ENCODE data around the gene PLEKHB1.
"Not testable (repeated sequence)": the region's sequence is repeated elsewhere in the genome, so short reads cannot be mapped to it uniquely, and the experiment has no call there.

PLEKHB1 gene

DNA sequence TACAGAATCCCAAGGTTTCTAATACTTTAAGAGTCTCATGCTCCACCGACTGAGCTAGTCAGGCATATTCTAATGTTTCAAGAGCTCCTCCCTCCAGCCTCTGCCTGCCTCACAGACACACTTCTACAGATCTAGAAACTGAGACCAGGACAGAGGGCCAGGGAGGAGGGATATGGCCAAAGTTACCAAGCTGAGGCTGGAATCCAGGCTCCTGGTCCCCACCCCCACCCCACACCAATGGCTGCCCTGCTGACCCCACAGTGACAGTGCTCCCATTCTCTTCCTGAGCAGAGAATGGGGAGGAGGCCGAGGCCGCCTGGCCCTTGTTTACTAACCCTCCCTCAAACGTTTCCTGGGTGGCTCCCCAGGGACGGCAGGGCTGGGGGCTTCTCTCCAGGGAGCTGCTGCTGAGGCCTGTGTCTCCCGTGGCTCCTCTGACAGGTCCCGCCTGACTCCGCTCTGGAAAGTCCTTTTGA, 2.2 kb downstream of the PLEKHB1 start:
- no peak for DNase-seq

DNA sequence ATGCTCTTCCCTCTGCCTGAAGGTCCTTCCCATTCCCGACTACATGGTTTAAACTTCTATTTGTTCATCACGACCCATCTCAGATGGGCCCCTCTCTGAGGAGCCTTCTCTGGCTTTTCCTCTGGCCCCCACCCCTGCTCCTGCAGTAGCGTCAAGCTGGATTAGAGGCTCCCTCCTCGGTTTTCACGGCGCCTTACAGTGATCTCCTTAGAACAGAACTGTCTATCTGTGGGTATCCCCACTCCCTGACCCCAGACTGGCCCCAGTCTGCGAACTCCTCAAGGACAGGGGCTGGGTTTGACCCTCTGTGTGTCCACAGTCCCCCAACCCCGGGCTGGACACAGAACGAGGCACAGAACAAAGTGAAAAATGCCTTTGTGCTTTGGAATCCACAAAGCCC, 2.8 kb downstream of the PLEKHB1 start:
- DNase-seq = no peak

DNA sequence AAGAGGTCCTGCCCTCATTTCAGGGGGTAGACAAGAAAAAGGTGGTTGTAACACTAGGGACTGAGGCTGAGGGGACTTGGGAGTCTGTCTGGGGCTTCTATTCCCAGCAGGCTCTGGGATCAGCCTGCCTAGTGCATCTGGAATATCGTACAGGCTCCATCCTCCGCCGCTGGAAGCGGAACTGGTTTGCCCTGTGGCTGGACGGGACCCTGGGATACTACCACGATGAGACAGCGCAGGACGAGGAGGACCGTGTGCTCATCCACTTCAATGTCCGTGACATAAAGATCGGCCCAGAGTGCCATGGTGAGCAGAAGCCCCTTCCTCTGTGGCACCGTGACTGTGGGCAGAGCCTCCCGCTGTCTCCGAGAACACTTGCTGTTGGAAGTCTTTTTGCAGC, 4.0 kb downstream of the PLEKHB1 start:
- DNase-seq = no peak

DNA sequence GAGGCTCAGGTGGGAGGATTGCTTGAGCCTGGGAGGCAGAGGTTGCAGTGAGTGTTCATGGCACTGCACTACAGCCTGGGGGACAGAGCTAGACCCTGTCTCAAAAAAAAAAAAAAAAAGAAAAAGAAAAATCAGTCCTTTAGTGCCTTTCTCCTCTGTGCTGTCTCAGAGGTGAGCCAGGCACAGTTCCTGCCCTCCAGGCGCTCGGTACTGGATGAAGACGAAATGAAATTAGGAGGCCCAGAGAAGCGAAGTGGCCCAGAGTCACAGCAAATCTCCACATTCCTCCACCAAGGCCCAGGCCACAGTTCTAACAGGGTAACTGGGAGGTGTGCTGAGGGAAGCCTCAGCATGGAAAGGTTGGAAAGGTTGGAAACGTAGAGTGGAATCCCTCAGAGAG, 4.9 kb downstream of the PLEKHB1 start:
- DNase-seq = no peak

DNA sequence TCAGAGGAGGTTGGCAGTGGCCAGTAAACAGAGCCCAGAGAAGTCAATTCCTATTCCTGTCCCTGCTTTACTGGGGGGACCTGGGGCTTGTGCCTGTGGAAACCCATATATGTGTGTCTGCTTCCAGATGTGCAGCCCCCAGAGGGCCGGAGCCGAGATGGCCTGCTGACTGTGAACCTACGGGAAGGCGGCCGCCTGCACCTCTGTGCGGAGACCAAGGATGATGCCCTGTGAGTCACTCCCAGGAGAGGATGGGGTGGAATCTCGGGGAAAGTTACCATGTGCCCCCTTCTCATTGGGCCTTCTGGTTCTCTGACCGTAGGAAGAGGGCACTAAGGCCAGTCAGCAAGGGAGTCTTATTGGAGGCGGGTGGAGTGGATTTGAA, 5.3 kb downstream of the PLEKHB1 start:
- no peak for DNase-seq

DNA sequence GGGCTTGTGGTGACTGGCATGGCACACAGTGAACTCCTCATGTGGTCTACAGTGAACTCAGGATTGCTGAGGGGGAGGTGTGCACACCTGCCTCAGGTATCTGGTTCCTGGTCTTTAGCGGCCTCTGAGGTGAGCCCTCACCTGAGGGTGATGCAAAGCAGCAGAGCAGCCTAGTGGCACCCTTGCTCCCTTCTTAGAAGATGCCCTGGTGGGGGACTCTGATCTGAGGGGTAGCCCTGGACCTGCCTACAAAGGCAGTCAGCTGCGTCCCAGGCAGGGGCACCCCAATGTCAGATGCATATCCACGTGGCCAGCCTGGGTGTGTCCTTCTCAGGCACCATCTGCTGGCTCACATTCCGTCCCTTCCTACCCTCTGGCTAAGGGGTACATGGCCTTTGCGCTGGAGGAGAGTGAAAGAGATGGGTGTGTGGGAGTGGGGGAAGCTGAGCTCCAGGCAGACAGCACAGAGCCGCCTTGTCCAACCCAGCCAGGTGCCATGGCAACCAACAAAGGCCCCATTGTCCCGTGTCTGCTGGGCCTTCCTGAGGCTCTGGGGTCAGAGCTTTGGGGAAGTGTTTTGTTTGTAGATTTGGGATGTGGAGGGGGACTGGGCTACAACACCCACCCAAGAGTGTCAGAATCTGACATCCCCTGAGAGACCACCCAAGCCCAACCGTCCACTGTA, 5.8 kb downstream of the PLEKHB1 start:
- no peak for DNase-seq

DNA sequence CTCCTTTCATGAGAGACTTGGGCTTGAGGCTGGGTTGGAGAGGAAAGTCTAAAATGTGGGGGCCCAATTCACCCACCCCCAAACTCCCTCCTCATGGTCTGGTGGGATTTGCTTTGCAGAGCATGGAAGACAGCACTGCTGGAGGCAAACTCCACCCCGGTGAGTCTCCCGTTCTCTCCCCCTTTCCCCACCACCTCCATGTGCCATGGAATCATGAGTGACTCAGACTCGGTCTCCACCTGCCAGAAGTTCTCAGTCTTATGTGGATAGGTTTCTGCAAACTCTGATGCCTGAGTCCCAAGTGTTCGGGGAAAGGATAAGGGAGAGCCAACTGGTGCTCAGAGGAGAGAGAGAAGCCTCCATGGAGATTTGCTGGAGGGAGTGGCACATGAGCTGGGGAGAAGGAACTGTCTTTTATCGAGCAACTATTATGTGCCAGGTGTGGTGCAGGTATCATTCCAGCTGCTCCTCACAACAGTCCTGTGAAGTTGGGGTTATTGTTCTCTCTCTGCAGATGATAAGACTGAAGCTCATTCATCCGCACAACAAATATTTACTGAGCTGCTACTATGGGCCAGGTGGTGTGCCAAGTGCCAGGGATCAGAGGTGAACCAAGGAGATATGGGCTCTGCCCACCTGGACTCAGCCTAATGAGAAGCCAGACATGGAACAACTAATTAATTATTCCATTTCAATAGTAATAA, 6.6 kb downstream of the PLEKHB1 start:
- no peak for DNase-seq

DNA sequence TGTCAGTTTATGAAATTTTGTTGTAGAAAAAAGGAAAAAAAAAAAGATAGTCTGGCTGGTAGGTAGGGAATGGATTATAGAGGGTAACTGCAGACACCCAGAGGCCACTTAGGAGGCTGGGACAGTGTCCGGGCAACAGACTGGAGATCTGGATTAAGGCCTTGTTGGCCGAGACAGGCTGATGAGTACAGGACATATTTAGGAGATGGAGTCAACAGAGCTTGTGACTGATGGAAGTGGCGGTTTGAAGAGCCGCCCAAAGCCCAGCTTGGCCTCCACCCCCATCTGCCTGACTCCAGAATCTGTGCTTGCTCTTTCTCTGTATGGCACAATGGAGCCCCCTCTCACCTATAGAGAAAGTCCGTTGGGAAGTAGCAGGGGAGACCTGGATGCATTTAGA, 7.6 kb downstream of the PLEKHB1 start:
- no peak for DNase-seq

DNA sequence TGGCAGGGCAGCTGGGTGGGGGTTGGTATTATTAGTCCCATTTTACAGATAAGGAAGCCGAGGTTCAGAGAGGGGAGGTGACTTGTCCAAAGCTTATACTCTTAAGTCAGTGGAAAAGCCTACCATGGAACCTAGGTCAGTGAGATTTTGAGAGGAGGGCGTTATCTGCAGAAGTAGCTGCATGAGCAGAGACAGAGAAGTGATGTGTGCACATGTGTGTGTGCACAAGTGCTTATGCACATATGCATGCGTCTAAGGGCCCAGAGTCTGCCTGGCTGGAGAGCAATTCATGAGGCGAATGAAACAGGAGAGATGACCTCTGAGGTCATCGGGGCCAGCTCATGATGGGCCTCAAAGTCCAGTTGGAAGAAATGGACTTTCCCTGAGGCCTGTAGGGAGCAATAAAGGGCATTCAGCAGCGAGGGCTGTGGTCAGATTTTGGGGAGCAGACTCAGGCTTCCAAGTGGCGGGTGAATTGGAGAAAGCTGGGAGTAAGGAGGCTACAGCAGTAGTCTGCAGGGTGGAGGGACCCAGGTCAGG, 8.2 kb downstream of the PLEKHB1 start:
- DNase-seq = no peak

DNA sequence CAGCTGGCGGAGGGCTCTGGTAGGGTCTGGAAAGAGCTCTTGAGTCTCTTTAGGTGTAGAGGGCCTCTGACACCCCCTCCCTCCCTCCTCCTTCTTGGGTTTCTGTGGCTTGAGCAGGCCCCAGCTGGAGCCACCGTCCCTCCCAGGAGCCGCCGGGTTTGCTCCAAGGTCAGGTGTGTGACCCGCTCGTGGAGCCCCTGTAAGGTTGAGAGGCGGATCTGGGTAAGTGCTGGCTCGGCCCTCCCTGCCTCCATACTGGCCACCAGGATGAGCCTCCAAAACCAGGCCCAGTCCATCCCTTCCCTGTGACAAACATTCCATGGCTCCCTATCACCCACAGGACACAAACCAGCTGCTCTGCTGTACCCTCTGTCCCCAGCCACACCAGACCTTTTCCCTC, 9.3 kb downstream of the PLEKHB1 start:
- DNase-seq = no peak

DNA sequence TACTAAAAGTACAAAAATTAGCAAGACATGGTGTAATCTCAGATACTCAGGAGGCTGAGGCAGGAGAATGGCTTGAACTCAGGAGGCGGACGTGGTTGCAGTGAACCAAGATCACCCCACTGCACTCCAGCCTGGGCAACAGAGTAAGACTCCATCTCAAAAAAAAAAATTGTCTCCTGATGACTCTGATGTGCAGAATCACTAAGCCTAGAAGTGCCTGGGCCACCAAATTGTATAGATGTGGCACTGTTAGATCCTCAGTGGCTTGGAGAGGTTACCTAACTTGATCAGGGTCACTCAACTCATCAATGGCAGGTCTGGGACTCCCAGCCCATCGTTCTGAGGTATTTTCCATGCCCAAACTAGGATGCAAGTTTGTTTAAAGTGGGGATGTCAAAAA, 10.6 kb downstream of the PLEKHB1 start:
- no peak for DNase-seq

DNA sequence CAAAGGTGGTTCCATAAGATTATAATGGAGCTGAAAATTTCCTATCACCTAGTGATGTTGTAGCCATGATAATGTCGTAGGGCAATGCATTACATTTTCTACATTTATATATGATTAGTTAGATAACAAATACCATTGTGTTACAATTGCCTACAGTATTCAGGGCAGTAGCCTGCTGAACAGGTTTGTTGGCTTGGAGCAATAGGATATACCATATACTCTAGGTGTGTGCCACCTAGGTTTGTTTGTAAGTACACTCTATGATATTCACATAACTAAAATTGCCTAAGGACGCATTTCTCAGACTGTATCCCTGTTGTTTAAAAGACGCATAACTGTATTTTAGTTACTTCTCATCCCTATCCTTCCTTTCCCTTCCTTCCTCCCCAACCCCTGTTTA, 13.6 kb downstream of the PLEKHB1 start:
- DNase-seq = no peak

DNA sequence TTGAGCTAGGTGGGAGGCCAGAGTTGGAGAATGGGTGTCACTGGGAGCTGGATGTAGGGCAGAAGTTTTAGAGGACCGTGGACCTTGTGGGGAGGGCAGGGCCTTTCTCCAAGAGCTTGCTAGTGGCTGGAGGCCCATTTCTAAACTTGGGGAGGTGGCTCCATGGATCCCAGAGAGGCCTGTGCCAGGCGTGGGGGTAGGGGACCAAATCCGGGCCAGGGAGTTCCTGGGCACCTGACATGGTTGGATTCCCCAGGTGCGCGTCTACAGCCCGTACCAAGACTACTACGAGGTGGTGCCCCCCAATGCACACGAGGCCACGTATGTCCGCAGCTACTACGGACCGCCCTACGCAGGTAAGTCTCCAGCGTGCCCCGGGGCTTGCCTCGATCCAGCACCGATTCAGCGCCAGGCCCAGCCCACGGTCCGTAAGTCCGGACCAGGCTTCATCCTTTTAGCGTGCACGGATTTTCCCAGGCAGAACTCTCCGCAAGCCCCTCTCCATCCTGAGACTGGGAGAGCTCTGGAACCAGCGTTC, 14.2 kb downstream of the PLEKHB1 start:
- DNase-seq = no peak

DNA sequence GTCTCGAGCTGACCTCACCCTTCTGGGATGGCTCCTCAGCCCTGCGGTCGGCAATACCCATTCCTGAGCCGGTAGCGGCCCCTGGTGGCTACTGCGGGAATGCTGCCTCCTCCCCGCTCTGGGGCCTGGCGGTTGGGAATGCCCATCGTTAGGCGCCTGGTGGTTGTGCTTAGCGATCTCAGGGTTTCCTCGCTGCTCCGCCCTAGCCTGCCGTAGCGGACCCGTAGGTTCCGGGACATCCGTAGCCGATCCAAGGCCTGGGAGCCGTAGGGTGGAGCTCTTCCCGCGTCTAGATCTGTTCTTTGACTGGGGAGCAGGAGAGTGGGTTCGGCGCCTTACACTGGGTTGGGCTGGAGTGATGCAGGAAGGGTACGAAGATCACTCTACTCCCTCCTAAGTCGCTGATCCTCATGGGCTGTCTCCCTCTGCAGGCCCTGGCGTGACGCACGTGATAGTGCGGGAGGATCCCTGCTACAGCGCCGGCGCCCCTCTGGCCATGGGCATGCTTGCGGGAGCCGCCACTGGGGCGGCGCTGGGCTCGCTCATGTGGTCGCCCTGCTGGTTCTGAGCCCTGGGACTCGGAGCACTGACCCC, 14.8 kb downstream of the PLEKHB1 start:
- peak; percentile 43 for DNase-seq

DNA sequence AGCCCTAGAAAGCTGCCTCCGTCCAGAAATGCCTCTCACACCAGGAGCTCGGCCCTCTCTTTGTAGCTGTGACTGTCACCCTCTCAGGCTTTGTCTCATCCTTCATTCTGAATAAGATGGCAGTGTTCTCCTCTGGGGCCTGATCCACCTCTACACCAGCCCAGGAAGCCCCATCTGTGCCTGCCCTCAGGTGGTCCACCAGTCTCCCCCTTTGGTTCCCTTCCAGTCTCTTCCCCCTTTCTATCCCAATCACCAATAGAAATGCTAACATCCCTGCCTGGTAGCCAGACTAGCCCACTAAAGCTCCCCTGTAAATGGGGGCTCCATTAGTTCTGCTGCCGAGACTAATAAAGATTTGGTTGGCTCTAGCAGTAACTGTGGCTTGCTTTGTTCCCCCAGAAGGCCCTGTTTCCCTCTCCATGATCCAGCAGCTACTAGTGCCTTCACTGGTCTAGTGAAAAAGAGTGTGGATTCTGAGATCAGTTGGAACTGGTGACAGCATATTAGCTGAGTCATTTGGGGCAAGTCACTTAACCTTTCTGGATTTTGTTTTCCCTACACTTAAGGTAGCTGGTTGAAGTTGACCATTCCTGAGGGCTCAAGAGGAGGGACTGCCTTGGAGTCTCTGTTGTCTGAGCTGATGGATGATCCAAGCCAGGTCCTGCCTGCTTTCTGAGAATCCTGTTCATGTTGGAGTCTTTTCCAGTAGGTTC, 16.2 kb downstream of the PLEKHB1 start:
- no peak for DNase-seq

DNA sequence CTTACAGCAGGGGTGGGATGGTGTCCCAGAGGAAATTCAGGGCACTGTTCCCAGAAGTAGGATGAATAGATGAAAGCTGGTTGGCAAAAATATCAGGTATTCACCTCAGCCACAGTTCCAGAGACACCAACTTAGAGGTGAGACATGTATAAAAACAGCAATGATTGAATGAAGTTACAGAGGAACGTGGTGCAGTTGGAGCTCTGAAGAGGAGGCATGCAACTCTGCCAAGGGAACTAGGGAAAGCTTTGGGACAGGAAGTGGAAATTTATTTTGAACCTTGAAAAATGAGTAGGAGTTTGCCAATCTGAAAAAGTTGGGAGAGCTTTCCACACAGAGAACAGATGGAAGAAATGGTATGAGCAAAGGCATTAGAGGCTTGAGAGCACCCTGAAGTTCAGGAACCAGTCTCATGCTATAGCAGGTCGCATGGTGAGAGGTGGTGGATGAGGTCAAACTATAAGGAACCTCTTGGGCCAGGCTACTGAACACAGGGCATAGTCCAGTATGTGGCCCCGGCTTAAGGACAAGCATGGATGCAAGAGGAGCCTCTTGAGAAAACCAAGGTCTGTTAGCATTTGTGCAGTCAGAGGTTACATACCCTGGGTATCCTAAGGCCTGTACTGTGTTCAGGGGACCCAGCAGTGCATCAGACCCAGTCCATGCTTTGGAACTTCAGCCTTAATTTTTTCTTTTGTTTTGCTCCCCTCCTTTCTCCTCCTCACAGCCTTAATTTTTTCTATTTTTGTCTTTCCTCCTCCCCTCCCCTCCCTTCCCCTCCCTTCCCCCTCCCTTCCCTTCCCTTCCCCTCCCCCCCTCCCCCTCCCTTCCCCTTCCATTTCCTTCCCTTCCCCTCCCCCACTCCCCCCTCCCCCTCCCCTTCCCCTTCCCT, 17.5 kb downstream of the PLEKHB1 start:
- DNase-seq = no peak

DNA sequence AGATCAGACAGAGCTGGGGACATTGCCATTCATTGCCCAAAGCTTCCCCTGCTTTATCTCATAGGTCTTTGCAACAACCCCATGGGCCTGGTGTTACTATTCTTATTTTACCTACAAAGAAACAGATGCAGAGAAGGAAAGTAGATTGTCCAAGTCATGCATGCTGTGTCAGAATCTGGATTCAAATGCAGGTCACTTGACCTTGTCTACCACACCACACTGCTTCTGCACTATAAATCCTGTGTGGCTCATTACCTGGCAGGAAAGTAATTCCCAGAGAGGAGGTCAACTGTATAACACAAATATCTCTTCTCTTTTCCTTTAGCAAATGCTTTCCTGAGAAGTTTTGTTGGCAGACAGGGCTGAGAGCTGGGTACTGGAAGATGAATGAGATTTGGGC, 18.5 kb downstream of the PLEKHB1 start:
- DNase-seq = no peak

DNA sequence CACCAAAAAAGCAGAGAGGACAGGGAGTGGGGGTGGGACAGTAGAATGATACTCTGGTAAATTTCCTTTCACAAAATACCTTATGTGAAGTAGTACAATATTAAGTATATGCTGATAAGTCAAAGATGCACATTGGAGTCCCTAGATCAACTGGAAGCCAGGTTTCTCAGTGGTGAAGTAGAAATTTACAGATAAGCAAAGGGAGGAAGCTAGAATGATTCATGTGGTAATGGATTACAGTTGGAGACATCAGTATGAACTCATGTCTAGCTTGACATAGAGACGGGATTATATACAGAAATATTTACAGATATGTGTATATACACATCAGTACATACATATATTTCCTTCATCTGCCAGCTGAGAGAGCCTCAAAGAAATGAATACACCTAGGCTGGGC, 21.5 kb downstream of the PLEKHB1 start:
- no peak for DNase-seq

DNA sequence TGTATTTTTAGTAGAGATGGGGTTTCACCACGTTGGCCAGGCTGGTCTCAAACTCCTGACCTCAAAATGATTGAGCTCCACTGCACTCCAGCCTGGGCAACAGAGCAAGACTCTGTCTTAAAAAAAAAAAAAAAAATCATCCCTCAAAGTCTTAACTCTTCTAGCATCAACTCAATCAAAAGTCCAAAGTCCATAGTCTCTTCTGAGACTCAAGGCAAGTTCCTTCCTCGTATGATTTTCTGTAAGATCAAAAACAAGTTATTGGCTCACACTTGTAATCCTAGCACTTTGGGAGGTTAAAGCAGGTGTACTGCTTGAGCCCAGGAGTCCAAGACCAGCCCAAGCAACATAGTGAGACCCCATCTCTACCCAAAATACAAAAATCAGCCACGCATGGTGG, 24.4 kb downstream of the PLEKHB1 start:
- no peak for DNase-seq

DNA sequence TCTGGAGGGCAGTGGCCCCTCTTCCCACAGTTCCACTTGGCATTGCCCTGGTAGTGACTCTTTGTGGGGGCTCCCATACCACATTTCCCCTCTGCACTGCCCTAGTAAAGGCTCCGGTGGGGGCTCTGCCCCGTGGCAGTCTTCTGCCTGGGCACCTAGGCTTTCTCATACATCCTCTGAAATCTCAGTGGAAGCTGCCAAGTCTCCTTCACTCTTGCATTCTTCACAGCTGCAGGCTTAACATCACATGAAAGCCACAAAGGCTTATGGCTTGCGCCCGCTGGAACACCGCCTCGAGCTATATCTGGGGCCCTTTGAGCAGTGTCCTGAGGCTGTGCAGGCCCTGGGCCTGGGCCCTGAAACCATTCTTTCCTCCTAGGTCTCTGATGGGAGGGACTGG, 25.3 kb downstream of the PLEKHB1 start:
- no peak for DNase-seq

DNA sequence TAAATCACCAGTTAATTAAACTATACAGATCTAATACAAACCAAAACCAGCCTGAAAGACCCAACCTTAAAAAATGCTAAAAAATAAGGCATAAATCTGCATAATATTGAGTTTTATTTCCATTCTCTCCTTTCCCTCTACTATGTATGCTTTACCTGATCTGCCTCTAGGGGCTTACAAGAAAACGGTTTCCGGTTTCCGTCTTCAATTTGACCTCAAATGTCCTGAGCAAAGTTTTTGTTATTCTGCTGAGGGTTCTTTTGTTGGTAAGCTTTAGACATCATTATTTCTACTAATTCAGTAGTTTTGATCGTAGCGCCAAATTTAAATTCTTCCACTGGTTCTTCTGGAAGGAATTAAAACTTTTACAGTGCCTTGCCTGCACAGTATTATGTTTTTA, 30.2 kb downstream of the PLEKHB1 start:
- not testable (repeated sequence) for DNase-seq

DNA sequence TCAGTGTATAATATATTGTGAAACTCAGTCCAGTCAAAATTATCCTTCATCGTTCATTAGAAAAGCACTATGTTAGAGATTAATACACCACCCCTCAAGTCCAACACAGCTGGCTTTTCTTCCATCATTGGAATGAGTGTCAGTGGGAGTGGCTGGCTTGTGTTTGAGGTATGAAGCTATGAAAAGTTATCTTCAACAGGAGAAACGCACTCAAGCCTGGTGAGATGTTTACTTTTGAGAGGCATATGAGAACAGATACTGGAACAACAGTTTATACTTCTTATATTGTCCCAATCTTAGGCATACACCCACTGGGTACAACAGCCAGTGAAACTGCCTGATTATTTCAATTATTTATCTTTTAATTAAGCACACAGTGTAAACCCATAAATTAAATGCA, 34.3 kb downstream of the PLEKHB1 start:
- no peak for DNase-seq
